Nephron (organoid): ENCODE results near the gene PALMD.

Experiments
- H3K27ac Mint-ChIP-seq, 3 experiments: 2 replicates each; pipeline ENCODE4 v1.8.0; 2020; ENCODE audit warnings: mixed read lengths in 3 of 3, mild to moderate bottlenecking in 2 of 3, moderate library complexity in 1 of 3
- H3K27me3 Mint-ChIP-seq: 2 replicates; pipeline ENCODE4 v1.8.0; 2021; ENCODE audit warnings: low read depth, mild to moderate bottlenecking, moderate library complexity, mixed read lengths
- H3K36me3 Mint-ChIP-seq: 2 replicates; pipeline ENCODE4 v1.8.0; 2020; ENCODE audit warnings: low read depth, mixed read lengths
- H3K4me1 Mint-ChIP-seq: 2 replicates; pipeline ENCODE4 v1.8.0; 2020; ENCODE audit warnings: mixed read lengths
- H3K4me3 Mint-ChIP-seq, 3 experiments: 2 replicates each; pipeline ENCODE4 v1.8.0; 2020; ENCODE audit warnings: mild to moderate bottlenecking in 3 of 3, mixed read lengths in 3 of 3, moderate library complexity in 2 of 3
- H3K9me3 Mint-ChIP-seq: 2 replicates; pipeline ENCODE4 v1.8.0; 2020; ENCODE audit warnings: mixed read lengths
- CTCF ChIP-seq, 3 experiments: fragments of 200-600 bp; sonication (generic); IDR thresholded peaks; one replicate each; pipeline ENCODE4 v1.5.0; 2021; ENCODE audit warnings: antibody characterized with exemption in 3 of 3; ENCODE audit not compliant: unreplicated experiment in 3 of 3

Gene PALMD

GRCh38 chr1:99608058-99608457 lies 37.9 kb upstream of the PALMD start:
- peaks cover 17% of the 10 kb centered on the region for H3K9me3 Mint-ChIP-seq
- no peak for TF ChIP-seq CTCF (IDR thresholded peaks at IDR 0.05; ENCODE audit: unreplicated experiment in 3 of 3)

GRCh38 chr1:99613716-99614115 lies 32.2 kb upstream of the PALMD start:
- Mint-ChIP-seq H3K4me1 (no peaks in the 10 kb centered on the region), H3K4me3 (no peak overlapping the region), H3K9me3 (peaks cover 8% of the 10 kb centered on the region), H3K27ac (no peak overlapping the region), H3K36me3 (no peaks in the 10 kb centered on the region), H3K27me3 (no peaks in the 10 kb centered on the region)
- TF ChIP-seq CTCF (IDR thresholded peaks at IDR 0.05; ENCODE audit: unreplicated experiment in 3 of 3): no peak

More at GRCh38 chr1:99608058-99608457, 37.9 kb upstream of the PALMD start:
- H3K27me3 Mint-ChIP-seq: no peaks in the 10 kb centered on the region
- H3K4me1 Mint-ChIP-seq: no peaks in the 10 kb centered on the region
- no peak overlapping the region for H3K27ac Mint-ChIP-seq
- no peaks in the 10 kb centered on the region for H3K36me3 Mint-ChIP-seq
- no peak overlapping the region for H3K4me3 Mint-ChIP-seq

GRCh38 chr1:99614728-99615127 lies 31.2 kb upstream of the PALMD start:
- Mint-ChIP-seq H3K9me3 (no peaks in the 10 kb centered on the region), H3K4me3 (no peak overlapping the region), H3K27me3 (no peaks in the 10 kb centered on the region), H3K27ac (no peak overlapping the region), H3K4me1 (no peaks in the 10 kb centered on the region), H3K36me3 (no peaks in the 10 kb centered on the region)
- TF ChIP-seq CTCF (IDR thresholded peaks at IDR 0.05; ENCODE audit: unreplicated experiment in 3 of 3): no peak

DNA sequence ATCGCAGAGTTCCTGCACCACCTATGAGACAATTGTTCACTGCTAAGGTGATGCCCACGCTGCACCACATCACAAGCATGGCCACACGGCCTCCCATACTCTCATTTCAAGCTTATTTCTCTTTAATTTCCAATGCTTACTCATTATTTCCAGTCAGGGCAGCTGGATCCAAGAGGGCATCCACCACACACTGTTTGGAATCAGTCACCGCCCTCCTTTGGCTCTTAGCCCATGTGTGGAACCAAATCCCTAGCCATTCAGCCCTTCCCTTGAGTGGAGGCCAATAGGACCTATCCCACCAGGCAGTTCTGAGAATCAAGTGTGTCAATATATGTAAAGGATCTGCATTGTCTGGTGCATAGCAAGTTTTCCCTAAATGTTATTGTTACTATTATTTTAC lies 26.3 kb upstream of the PALMD start:
- Mint-ChIP-seq H3K27me3 (no peaks in the 10 kb centered on the region), H3K36me3 (no peaks in the 10 kb centered on the region), H3K4me3 (no peak overlapping the region), H3K27ac (no peak overlapping the region), H3K4me1 (peaks cover 26% of the 10 kb centered on the region), H3K9me3 (peaks cover 2% of the 10 kb centered on the region)
- TF ChIP-seq CTCF (IDR thresholded peaks at IDR 0.05; ENCODE audit: unreplicated experiment in 3 of 3): no peak

GRCh38 chr1:99621340-99621901 lies 24.5 kb upstream of the PALMD start:
- Mint-ChIP-seq H3K36me3 (no peaks in the 10 kb centered on the region), H3K27me3 (no peaks in the 10 kb centered on the region), H3K4me1 (peaks cover 28% of the 10 kb centered on the region), H3K27ac (peak overlapping the region; percentile 75 to 93 (median 85)), H3K4me3 (peak overlapping the region in 1 of 3 experiments; percentile 70), H3K9me3 (peaks cover 2% of the 10 kb centered on the region)
- no peak for TF ChIP-seq CTCF (IDR thresholded peaks at IDR 0.05; ENCODE audit: unreplicated experiment in 3 of 3)

GRCh38 chr1:99622702-99623347 lies 23.1 kb upstream of the PALMD start:
- peaks cover 2% of the 10 kb centered on the region for H3K9me3 Mint-ChIP-seq
- peaks cover 28% of the 10 kb centered on the region for H3K4me1 Mint-ChIP-seq
- H3K27ac Mint-ChIP-seq: no peak overlapping the region
- H3K27me3 Mint-ChIP-seq: no peaks in the 10 kb centered on the region
- H3K36me3 Mint-ChIP-seq: no peaks in the 10 kb centered on the region
- TF ChIP-seq CTCF (IDR thresholded peaks at IDR 0.05; ENCODE audit: unreplicated experiment in 3 of 3): no peak
- H3K4me3 Mint-ChIP-seq: no peak overlapping the region
